GM19463 (cell line): Measurements from ENCODE around the gene ATE1.

Experiments
- ATAC-seq: cut with Tn5 transposase; IDR thresholded peaks from one replicate; pipeline ENCODE4 v1.9.1; 2021; ENCODE audit warnings: mild to moderate bottlenecking, moderate library complexity; ENCODE audit not compliant: unreplicated experiment

Gene ATE1

GRCh38 chr10:121879476-121879875 is 48.4 kb downstream of the ATE1 start:
- no peak for ATAC-seq

GRCh38 chr10:121873236-121873635 is 54.6 kb downstream of the ATE1 start:
- no peak for ATAC-seq

GRCh38 chr10:121870413-121870812 is 57.4 kb downstream of the ATE1 start:
- ATAC-seq: no peak

GRCh38 chr10:121865554-121865953 is 62.3 kb downstream of the ATE1 start:
- ATAC-seq: no peak

GRCh38 chr10:121864653-121865052 is 63.2 kb downstream of the ATE1 start:
- no peak for ATAC-seq

- ATAC-seq: no peak
Observed at GRCh38 chr10:121864168-121864567, 63.7 kb downstream of the ATE1 start.

- ATAC-seq: no peak
Observed at GRCh38 chr10:121862649-121863048, 65.2 kb downstream of the ATE1 start.

GRCh38 chr10:121862042-121862441 is 65.8 kb downstream of the ATE1 start:
- no peak for ATAC-seq

- ATAC-seq: no peak
Observed at GRCh38 chr10:121860810-121861209, 67.0 kb downstream of the ATE1 start.

- no peak for ATAC-seq
Observed at GRCh38 chr10:121854809-121855445, 72.9 kb downstream of the ATE1 start.

GRCh38 chr10:121853950-121854349 is 73.9 kb downstream of the ATE1 start:
- no peak for ATAC-seq

- ATAC-seq: no peak
Observed at GRCh38 chr10:121851786-121852185, 76.0 kb downstream of the ATE1 start.

- no peak for ATAC-seq
Observed at GRCh38 chr10:121848082-121848481, 79.7 kb downstream of the ATE1 start.

- ATAC-seq: no peak
Observed at GRCh38 chr10:121846555-121846954, 81.3 kb downstream of the ATE1 start.

GRCh38 chr10:121845044-121845784 is 82.6 kb downstream of the ATE1 start:
- peak; percentile 76 for ATAC-seq

- no peak for ATAC-seq
Observed at GRCh38 chr10:121844537-121844936, 83.3 kb downstream of the ATE1 start.

- ATAC-seq: no peak
Observed at GRCh38 chr10:121843379-121843778, 84.5 kb downstream of the ATE1 start.

GRCh38 chr10:121841862-121842261 is 86.0 kb downstream of the ATE1 start:
- ATAC-seq: no peak

GRCh38 chr10:121838931-121839330 is 88.9 kb downstream of the ATE1 start:
- no peak for ATAC-seq

- ATAC-seq: no peak
Observed at GRCh38 chr10:121838149-121838548, 89.7 kb downstream of the ATE1 start.

GRCh38 chr10:121836171-121836570 is 91.7 kb downstream of the ATE1 start:
- ATAC-seq: no peak

GRCh38 chr10:121835376-121835775 is 92.5 kb downstream of the ATE1 start:
- ATAC-seq: no peak

GRCh38 chr10:121834757-121835156 is 93.1 kb downstream of the ATE1 start:
- ATAC-seq: no peak
